HG03045 (cell line): ENCODE results near the gene ZNF609.

Experiments used
- ATAC-seq: cut with Tn5 transposase; IDR thresholded peaks from one replicate; pipeline ENCODE4 v1.9.1; 2021; ENCODE audit warnings: mild to moderate bottlenecking, moderate library complexity; ENCODE audit not compliant: unreplicated experiment

The ZNF609 gene

GRCh38 chr15:64460206-64460723, at the start of gene ZNF609:
ZNF609 (plus strand) TSS chr15:64460578; CDS start chr15:64499420, 38,842 bp downstream.
- ATAC-seq = peak; percentile 73

GRCh38 chr15:64412216-64412615, 48.2 kb upstream of the ZNF609 start:
- ATAC-seq = no peak

GRCh38 chr15:64422697-64423096, 37.7 kb upstream of the ZNF609 start:
- ATAC-seq = no peak

GRCh38 chr15:64423970-64424369, 36.4 kb upstream of the ZNF609 start:
- ATAC-seq = no peak

- no peak for ATAC-seq
Observed at GRCh38 chr15:64425221-64425620, 35.2 kb upstream of the ZNF609 start.

GRCh38 chr15:64426845-64427465, 33.4 kb upstream of the ZNF609 start:
- ATAC-seq = no peak

- no peak for ATAC-seq
Observed at GRCh38 chr15:64429448-64429847, 30.9 kb upstream of the ZNF609 start.

- no peak for ATAC-seq
Observed at GRCh38 chr15:64430000-64430735, 30.2 kb upstream of the ZNF609 start.

- no peak for ATAC-seq
Observed at GRCh38 chr15:64437982-64438381, 22.4 kb upstream of the ZNF609 start.

GRCh38 chr15:64438653-64439447, 21.5 kb upstream of the ZNF609 start:
- ATAC-seq = no peak

GRCh38 chr15:64441852-64442251, 18.5 kb upstream of the ZNF609 start:
- no peak for ATAC-seq

GRCh38 chr15:64443016-64443415, 17.4 kb upstream of the ZNF609 start:
- ATAC-seq = no peak

- ATAC-seq = no peak
Observed at GRCh38 chr15:64443747-64444621, 16.4 kb upstream of the ZNF609 start.

- ATAC-seq = no peak
Observed at GRCh38 chr15:64444836-64445235, 15.5 kb upstream of the ZNF609 start.

GRCh38 chr15:64447536-64448315, 12.7 kb upstream of the ZNF609 start:
- no peak for ATAC-seq

GRCh38 chr15:64452988-64453688, 7.2 kb upstream of the ZNF609 start:
- no peak for ATAC-seq

- no peak for ATAC-seq
Observed at GRCh38 chr15:64453689-64454037, 6.7 kb upstream of the ZNF609 start.

GRCh38 chr15:64454282-64454681, 6.1 kb upstream of the ZNF609 start:
- ATAC-seq = no peak

GRCh38 chr15:64455961-64456371, 4.4 kb upstream of the ZNF609 start:
- ATAC-seq = no peak
